ENCODE results near the gene VPS51.
A peak's percentile ranks its signal among the peaks of the same experiment; 100 is the strongest.

Gene VPS51

GRCh38 chr11:65125197-65126056 lies 29.4 kb downstream of the VPS51 start:
- no peak overlapping the region for H3K4me3 ChIP-seq (ENCODE audit: low read length)
- no peak overlapping the region for H2AFZ ChIP-seq (ENCODE audit: low read depth, low read length)
- H3K27me3 ChIP-seq (ENCODE audit: low read depth, low read length), result no peaks in the 10 kb centered on the region
- no peak overlapping the region for H3K9ac ChIP-seq (ENCODE audit: low read length)
- H3K36me3 ChIP-seq (replicated peaks; ENCODE audit: low read depth, low read length), result peaks cover 59% of the 10 kb centered on the region
- H4K20me1 ChIP-seq (ENCODE audit: insufficient read depth, low read length), result no peaks in the 10 kb centered on the region
- H3K4me2 ChIP-seq (ENCODE audit: low read length), result no peak overlapping the region
- TF ChIP-seq EZH2phosphoT487 (IDR thresholded peaks at IDR 0.05; ENCODE audit: low read depth), result no peak
- no peak for TF ChIP-seq CTCF (IDR thresholded peaks at IDR 0.05; ENCODE audit: low read depth, low read length)
- H3K9me3 ChIP-seq (ENCODE audit: insufficient read depth, low read length), result no peaks in the 10 kb centered on the region
- no peak overlapping the region for H3K27ac ChIP-seq (ENCODE audit: low read length)
- H3K4me1 ChIP-seq (ENCODE audit: low read length), result peaks cover 20% of the 10 kb centered on the region
- peaks cover 47% of the 10 kb centered on the region for H3K79me2 ChIP-seq (ENCODE audit: low read length)

GRCh38 chr11:65126624-65127274 lies 30.7 kb downstream of the VPS51 start:
- Histone ChIP-seq H3K27ac (ENCODE audit: low read length) (peak overlapping the region; percentile 3), H3K36me3 (replicated peaks; ENCODE audit: low read depth, low read length) (peaks cover 59% of the 10 kb centered on the region), H4K20me1 (ENCODE audit: insufficient read depth, low read length) (no peaks in the 10 kb centered on the region), H3K79me2 (ENCODE audit: low read length) (peaks cover 45% of the 10 kb centered on the region), H3K4me2 (ENCODE audit: low read length) (no peak overlapping the region), H3K4me3 (ENCODE audit: low read length) (no peak overlapping the region), H2AFZ (ENCODE audit: low read depth, low read length) (no peak overlapping the region), H3K9me3 (ENCODE audit: insufficient read depth, low read length) (no peaks in the 10 kb centered on the region), H3K9ac (ENCODE audit: low read length) (no peak overlapping the region), H3K27me3 (ENCODE audit: low read depth, low read length) (no peaks in the 10 kb centered on the region), H3K4me1 (ENCODE audit: low read length) (peaks cover 25% of the 10 kb centered on the region)
- no peak for TF ChIP-seq EZH2phosphoT487 (IDR thresholded peaks at IDR 0.05; ENCODE audit: low read depth)
- no peak for TF ChIP-seq CTCF (IDR thresholded peaks at IDR 0.05; ENCODE audit: low read depth, low read length)

GRCh38 chr11:65127473-65128181 lies 31.6 kb downstream of the VPS51 start:
- Histone ChIP-seq H3K79me2 (ENCODE audit: low read length) (peaks cover 45% of the 10 kb centered on the region), H3K9ac (ENCODE audit: low read length) (no peak overlapping the region), H3K4me3 (ENCODE audit: low read length) (no peak overlapping the region), H3K27me3 (ENCODE audit: low read depth, low read length) (no peaks in the 10 kb centered on the region), H3K4me1 (ENCODE audit: low read length) (peaks cover 32% of the 10 kb centered on the region), H3K9me3 (ENCODE audit: insufficient read depth, low read length) (no peaks in the 10 kb centered on the region), H3K36me3 (replicated peaks; ENCODE audit: low read depth, low read length) (peaks cover 64% of the 10 kb centered on the region), H4K20me1 (ENCODE audit: insufficient read depth, low read length) (no peaks in the 10 kb centered on the region), H2AFZ (ENCODE audit: low read depth, low read length) (no peak overlapping the region), H3K4me2 (ENCODE audit: low read length) (no peak overlapping the region), H3K27ac (ENCODE audit: low read length) (peak overlapping the region; percentile 20; the same call in 1 of the 2 replicates)
- TF ChIP-seq EZH2phosphoT487 (IDR thresholded peaks at IDR 0.05; ENCODE audit: low read depth), result no peak
- no peak for TF ChIP-seq CTCF (IDR thresholded peaks at IDR 0.05; ENCODE audit: low read depth, low read length)

Measured in OCI-LY3 (cell line).